Stimulated activated CD4-positive, alpha-beta T cell treated with anti-CD3 and anti-CD28 coated beads, Interleukin-15, amount 100 ng/mL, for 48 hours (primary cell): ENCODE measurements around the gene OSCAR.
"Not testable (repeated sequence)": the region's sequence is repeated elsewhere in the genome, so short reads cannot be mapped to it uniquely, and the experiment has no call there.

ENCODE experiments used
- DNase-seq, 2 donors: peaks; one replicate each; pipeline ENCODE4 v3.0.0-alpha.2; 2020; ENCODE audit warnings: low read depth in 2 of 2

The OSCAR gene

GRCh38 chr19:54125713-54126112 is 25.1 kb upstream of the OSCAR start:
- no peak for DNase-seq

- DNase-seq: no peak
Observed at GRCh38 chr19:54124393-54124792, 23.8 kb upstream of the OSCAR start.

- no peak for DNase-seq
Observed at GRCh38 chr19:54123682-54124081, 23.1 kb upstream of the OSCAR start.

- DNase-seq: no peak
Observed at GRCh38 chr19:54121259-54121658, 20.7 kb upstream of the OSCAR start.

- peak; percentile 93 to 94 for DNase-seq
Observed at GRCh38 chr19:54115109-54116063, 14.8 kb upstream of the OSCAR start, which contains the start of the genes PRPF31 and TFPT. PRPF31 (plus strand) TSS chr19:54115754; CDS start chr19:54118279, 2,525 bp downstream. TFPT (minus strand) TSS chr19:54115657; CDS start chr19:54115269, 388 bp downstream.

- DNase-seq: no peak
Observed at GRCh38 chr19:54114340-54115108, 13.9 kb upstream of the OSCAR start.

- no peak for DNase-seq
Observed at GRCh38 chr19:54109651-54110050, 9.0 kb upstream of the OSCAR start.

- no peak for DNase-seq
Observed at GRCh38 chr19:54108496-54108895, 7.9 kb upstream of the OSCAR start.

GRCh38 chr19:54107876-54108490 is 7.4 kb upstream of the OSCAR start:
- no peak for DNase-seq

GRCh38 chr19:54106716-54107115 is 6.1 kb upstream of the OSCAR start:
- DNase-seq: no peak

- DNase-seq: no peak
Observed at GRCh38 chr19:54105796-54106195, 5.2 kb upstream of the OSCAR start.

- DNase-seq: no peak
Observed at GRCh38 chr19:54104998-54105715, 4.6 kb upstream of the OSCAR start.

GRCh38 chr19:54102421-54103169 is 2.0 kb upstream of the OSCAR start, which contains the start of gene NDUFA3:
NDUFA3 (plus strand) TSS chr19:54102855; CDS start chr19:54102879, 24 bp downstream.
- peak; percentile 95 to 96 for DNase-seq

GRCh38 chr19:54099903-54100255 is 724 bp downstream of the OSCAR start:
- not testable (repeated sequence) for DNase-seq

- no peak for DNase-seq
Observed at GRCh38 chr19:54099190-54099902, 1.3 kb downstream of the OSCAR start.

GRCh38 chr19:54096617-54097106 is 3.9 kb downstream of the OSCAR start:
- DNase-seq: no peak

- DNase-seq: peak in 1 of 2 donors; percentile 38
Observed at GRCh38 chr19:54095859-54096616, 4.6 kb downstream of the OSCAR start.

GRCh38 chr19:54095136-54095858 is 5.3 kb downstream of the OSCAR start:
- no peak for DNase-seq
